Stimulated activated CD4-positive, alpha-beta T cell treated with anti-CD3 and anti-CD28 coated beads, Interleukin-1b, Interleukin-23, amount 100 ng/mL, for 1 hour (primary cell): Measurements from ENCODE around the gene BMPR1A.
"Not testable (repeated sequence)": the region's sequence is repeated elsewhere in the genome, so short reads cannot be mapped to it uniquely, and the experiment has no call there.

ENCODE experiments used
- DNase-seq, 2 donors: peaks; one replicate each; pipeline ENCODE4 v3.0.0-alpha.2; 2020; ENCODE audit warnings: low read depth in 2 of 2

The BMPR1A gene

DNA sequence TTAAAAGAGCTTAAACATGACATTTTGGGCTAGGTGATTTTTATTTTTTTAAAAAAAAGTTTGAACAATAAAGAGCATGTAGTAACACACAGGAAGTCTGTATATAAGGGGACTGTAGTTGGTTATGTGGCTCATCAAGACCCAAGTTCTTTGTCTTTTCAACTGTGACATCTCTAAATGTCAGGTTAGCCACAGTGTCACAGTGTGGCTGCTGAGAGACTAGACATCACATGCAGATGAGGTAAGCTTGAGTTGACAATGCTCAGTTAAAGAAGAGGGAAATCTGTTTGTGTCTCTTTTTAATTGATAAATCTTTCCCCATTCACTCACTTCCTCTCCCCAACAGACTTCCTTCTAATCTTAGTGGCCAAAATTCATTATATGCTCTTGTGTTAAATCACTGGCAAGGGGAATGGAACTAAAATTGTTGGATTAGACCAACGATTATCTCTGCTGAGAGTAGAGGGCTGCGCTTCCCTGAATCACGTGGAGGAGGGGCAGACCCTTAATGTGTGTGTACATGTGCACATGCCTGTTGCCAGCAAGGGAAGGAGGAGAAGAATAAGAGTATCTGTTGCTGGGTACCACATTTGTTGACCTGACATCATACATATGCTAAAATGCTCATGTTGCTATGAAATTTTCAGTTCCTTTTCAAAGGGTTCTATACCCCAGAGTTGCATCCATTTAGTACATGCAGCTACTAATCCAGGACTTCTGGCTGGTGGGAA lies 122.7 kb downstream of the BMPR1A start:
- no peak for DNase-seq

DNA sequence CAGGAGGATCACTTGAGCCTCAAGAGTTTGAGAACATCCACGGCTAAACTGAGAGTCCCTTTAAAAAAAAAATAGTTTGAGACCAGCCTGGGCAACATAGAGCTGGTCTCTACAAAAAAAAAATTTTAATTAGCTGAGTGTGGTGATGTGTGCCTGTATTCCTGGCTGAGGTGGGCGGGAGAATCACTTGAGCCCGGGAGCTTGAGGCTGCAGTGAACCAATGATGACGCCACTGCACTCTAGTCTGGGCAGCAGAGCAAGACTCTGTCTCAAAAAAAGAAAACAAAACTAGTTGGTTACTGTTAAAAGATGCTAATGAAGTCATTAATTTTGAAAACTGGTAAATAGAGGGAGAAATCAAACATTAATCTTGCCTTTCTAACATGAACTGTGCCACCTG lies 124.6 kb downstream of the BMPR1A start:
- DNase-seq = no peak

DNA sequence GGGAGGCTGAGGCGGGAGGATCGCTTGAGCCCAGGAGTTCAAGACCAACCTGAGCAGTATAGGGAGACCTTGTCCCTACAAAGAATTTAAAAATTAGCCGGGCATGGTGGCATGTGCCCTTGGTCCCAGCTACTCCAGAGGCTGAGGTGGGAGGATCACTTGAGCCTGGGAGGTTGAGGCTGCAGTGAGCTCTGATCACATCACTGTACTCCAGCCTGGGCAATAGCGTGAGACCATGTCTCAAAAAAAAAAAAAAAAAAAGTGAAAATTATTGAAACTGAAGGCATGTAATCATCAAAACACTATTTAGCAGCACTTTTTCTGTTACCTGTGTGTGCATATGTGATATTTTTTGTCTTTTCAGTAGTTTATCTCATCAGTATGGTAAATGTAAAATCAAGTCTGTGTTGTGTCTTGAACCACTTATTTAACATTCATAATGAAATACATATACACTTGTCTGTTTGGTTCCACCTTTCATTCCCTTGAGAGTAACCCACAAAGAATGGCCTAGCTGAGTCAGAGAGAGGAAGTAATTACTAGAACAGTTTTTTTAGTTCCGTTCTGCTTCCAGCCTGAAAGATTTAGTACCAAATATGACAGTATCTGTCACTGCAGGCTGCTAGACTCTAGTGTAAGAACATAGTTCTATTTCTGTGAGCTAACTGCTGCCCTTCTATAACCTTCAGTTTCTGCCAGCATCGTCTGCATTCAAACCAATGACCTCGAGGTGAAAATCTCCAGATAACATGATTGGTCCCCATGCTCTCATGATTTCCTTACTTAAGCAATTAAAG lies 132.4 kb downstream of the BMPR1A start:
- DNase-seq = no peak

DNA sequence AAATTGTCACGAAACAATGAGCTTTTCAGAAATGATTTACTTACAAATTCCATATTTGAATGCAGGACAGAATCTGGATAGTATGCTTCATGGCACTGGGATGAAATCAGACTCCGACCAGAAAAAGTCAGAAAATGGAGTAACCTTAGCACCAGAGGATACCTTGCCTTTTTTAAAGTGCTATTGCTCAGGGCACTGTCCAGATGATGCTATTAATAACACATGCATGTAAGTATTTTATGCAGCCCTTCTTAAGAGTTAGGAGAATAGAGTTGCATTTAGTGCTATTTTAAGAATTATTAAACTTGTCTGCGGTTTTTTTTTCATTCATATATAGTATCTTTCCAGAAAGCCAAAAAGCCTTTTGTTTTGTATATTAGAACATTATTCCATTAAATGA lies 133.6 kb downstream of the BMPR1A start:
- DNase-seq = no peak

DNA sequence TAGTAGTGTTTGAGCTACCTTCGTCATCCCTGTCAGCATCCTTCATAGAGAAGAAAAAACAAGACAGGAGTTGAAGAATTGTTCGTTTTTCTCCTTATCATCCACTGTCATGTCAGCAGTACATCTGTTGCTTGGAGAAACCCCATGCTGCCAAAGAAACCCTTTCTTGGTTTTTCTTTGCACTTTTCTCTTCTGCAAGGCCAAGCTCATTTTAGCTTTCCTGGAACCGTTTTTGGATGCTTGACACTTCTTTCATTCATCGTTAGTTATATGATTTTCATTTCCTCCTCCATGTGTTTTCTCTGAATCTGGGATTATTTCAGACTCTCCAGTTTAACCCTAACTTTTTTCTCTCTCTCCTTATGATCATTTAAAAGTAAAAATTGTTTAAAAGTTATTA lies 142.1 kb downstream of the BMPR1A start:
- no peak for DNase-seq

DNA sequence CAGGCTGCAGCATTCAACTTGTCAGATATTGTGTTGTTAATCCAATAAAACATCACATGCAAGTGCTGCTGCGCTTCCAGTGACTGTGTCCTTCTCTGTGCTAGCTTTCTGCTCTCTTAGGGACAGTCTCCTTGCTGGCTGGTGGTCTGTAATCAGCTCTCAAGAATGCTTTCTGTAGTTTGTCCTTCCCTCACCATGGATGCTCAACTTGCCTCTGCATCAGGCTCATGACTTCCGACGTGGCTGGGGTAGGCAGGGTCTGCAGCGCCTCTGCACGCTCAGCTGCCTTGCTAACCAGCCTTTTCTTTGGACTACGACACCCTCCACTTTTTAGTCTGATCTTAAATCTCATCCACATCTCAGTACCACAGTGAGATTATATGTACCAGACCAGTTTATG lies 142.7 kb downstream of the BMPR1A start:
- no peak for DNase-seq

DNA sequence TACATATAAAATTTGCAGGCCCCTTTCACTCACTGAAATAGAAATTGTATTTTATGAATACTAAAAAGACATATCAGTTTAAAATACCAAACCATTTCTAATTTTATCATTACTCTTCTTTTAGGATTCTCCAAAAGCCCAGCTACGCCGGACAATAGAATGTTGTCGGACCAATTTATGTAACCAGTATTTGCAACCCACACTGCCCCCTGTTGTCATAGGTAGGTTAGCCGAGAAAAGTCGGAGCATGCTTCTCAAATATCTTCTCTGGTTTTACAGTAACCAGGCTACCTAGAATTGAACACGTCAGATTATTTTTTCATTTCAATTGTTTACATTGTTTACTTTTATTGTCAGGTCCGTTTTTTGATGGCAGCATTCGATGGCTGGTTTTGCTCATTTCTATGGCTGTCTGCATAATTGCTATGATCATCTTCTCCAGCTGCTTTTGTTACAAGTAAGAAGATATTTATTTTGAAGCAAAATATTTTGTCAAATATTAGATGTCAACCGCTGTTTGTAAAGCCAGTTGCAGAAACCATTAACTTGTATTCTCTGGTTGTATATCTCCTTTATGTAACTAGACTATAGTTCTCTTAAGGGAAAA lies 143.4 kb downstream of the BMPR1A start:
- peak; percentile 7 to 8 for DNase-seq

DNA sequence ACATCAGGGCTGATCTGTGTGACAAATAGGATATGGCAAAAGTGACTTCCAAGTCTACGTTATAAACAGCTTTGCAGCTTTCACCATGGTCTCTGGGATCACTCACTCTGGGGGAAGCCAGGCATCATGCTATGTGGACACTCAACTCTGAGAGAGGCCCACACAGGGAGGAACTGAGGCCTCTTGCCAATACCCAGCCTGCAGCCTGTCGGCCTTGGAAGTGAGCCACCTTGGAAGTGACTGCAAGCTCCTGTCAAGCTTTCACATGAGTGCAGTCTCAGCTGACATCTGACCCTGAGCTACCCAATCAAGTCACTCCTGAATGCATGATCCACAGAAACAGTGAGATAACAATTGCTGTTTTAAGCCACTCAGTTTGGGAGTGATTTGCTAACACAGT lies 144.5 kb downstream of the BMPR1A start:
- no peak for DNase-seq

DNA sequence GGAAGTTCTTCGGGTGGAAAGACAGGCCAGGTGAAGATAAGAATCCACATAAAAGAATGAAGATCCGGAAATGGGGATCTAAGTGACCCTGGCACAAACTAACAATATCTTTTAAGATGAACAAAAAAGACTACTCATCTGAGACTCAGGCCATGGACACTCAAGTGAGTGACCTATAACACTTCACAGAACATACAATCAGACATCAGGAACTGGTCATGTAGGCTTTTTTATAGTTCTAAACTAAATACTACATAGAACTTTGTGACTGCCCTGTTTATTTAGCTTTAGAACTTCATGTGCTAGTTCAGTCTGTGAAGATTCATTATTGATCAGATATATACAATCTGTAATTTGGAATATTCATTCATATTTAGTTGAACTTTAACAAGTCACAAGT lies 148.2 kb downstream of the BMPR1A start:
- DNase-seq = no peak

DNA sequence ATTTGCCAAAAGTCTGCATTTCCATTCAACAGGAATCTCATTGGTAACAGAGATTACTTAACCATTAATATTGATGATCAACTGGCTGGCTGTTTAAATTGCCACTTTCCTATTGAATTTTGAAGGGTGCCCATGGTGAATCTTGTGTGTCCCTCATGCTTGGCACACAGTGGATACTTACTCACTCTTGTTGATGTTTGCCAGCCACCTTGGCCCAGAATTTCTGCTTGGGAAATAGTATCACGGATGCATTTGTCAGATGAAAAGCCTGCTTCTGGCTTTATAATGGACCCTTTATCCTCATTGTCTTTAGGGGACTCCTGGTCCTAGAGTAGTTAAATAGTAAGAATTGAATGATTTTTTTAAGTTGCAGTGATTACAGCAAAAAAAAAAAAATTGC lies 149.0 kb downstream of the BMPR1A start:
- no peak for DNase-seq

DNA sequence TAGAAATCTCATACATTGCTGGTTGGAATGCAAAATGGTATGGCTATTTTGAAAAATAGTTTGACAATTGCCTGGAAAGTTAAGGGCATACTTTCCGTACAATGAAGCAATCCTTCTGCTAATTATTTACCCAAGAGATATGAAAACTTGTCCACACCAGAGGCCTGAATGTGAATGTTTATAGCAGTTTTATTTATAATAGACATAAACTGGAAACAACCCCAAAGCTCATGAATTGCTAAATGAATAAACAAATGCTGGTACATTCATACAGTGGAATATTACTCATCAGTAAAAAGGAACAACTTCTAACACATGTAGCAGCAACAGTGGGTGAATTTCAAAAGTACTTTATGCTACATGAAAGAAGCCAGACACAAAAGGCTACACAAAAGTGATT lies 158.3 kb downstream of the BMPR1A start:
- no peak for DNase-seq

DNA sequence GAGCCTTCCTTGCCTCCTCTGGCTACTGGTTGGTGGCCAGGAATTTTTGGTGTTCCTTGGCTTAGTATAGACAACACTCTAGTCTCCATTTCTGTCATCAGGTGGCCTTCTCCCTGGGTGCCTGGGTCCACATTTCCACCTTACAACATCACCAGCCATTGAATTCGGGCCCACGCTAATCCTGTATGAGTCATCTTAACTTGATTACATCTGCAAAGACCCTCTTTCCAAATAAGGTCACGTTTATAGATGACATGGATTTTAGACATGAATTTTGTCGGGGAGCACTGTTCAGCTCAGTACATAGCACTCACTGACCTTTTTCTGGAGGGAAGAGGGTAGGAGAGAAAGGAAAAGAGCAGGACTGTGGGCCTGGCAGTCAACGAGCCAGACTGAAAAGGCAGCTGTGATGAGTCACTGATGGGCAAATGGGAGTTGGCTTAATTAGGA lies 161.6 kb downstream of the BMPR1A start:
- DNase-seq = no peak

DNA sequence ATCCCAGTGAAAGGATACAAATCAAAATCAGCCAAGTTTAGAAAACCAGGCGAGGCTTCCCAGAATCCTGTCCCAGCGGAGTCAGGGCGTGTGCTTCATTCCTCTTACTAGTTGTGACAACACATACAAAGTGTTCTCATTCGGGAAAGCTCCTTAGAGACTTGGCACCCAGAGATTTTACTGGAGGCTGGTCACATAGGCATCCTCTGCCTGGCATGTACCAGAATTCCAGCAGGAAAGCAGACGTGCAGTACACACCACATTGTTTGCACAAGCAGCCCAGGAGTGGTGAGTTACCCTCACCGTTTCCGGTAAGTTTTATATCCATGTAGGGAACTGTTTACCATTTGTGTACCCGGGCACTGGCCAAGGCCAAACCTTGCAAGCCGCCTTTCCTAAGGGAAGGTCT lies 166.1 kb downstream of the BMPR1A start:
- no peak for DNase-seq

DNA sequence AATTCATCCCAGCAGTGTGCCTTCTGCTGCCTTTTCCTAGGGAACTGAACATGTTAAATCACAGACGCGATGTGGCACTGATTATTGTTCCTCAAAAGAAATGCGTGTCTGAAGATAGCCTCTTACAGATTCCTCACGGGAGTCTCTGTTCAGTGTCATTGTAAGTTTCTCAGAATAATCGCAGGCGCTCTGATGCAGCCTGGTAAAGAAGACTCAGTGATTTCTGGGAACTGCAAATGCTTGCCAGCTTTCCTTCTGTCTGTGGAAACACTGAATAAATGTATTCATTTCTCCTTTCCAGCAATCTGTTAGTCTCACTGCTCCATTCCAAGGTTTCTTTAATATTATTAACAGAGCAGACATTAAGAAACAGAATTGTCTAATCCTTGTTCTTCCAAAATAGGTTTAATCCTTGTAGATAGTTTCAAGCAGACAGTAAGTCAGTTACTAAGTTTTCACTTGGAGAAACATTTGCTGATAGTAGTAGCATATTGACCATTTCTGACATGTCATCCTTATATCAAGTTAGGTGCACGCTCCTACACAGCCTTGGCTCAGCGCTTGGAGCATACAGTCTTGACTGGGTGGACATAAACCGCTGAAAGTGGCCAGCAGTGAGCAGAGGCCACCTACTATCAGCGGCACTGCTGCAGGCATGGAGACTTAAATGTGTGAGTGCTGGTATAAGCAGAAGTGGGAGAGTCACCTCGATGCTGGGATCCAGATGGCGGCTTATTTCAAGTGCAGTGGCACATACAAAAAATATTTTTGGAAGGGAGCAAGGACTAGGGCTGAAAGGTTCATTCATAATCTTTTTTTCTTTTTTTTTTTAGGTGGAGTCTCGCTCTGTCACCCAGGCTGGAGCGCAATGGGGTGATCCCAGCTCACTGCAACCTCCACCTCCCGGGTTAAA lies 173.3 kb downstream of the BMPR1A start:
- DNase-seq = no peak

DNA sequence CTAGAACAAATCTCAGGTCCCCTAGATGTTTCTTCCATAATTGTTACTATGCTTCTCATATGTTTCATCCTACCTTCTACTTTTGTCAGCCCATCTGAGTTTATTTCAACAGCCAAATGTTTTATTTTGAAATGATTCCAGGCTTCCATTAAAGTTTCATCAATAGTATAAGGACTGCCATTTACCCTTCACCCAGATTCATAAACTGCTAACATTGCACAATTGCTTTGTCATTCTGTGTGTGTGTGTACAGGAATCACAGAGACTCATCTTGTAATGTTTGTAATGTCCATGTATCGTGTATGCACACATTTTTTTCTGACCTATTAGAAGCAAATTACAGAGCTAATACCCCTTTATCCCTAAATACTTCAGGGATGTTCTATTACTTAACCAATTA lies 175.5 kb downstream of the BMPR1A start:
- DNase-seq = no peak

DNA sequence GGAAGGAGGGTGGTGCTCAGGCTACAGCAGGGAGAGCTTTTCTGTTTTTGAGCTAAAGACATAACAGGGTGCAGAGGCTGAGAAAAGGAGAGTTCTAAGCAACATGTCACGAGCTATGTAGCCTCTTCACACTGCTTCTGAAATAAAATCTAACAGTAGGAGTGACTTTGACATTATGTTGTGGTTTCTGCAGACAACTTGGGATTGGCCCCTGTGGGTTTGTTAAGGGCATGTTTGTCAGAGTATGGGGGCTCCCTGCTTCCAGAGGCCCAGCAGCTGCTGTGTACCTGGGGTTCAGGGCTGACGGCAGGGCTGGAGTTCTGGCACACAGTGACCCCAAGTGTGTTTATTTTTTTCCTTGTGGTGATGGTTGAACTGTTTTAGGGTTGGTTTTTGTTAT lies 176.3 kb downstream of the BMPR1A start:
- no peak for DNase-seq

DNA sequence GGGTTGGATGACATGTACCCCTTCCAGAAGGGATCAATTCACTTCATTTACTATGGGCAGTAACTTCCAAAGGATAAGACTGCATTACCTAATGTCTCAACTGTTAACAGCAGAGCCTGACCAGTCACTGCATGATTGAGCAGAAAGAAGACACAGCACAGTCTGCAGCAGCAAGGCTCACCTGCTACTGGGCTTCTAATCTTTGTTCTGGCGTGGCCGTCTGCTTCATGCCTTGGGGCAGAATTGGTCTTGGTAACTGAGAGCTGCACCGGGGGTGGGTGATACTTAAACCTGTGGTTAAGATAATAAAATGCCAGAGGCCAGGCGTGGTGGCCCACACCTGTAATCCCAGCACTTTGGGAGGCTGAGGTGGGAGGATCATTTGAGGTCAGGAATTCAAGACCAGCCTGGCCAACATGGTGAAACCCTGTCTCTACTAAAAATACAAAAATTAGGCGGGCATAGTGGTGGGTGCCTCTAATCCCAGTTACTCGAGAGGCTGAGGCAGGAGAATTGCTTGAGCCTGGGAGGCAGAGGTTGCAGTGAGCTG lies 177.8 kb downstream of the BMPR1A start:
- DNase-seq = not testable (repeated sequence)

DNA sequence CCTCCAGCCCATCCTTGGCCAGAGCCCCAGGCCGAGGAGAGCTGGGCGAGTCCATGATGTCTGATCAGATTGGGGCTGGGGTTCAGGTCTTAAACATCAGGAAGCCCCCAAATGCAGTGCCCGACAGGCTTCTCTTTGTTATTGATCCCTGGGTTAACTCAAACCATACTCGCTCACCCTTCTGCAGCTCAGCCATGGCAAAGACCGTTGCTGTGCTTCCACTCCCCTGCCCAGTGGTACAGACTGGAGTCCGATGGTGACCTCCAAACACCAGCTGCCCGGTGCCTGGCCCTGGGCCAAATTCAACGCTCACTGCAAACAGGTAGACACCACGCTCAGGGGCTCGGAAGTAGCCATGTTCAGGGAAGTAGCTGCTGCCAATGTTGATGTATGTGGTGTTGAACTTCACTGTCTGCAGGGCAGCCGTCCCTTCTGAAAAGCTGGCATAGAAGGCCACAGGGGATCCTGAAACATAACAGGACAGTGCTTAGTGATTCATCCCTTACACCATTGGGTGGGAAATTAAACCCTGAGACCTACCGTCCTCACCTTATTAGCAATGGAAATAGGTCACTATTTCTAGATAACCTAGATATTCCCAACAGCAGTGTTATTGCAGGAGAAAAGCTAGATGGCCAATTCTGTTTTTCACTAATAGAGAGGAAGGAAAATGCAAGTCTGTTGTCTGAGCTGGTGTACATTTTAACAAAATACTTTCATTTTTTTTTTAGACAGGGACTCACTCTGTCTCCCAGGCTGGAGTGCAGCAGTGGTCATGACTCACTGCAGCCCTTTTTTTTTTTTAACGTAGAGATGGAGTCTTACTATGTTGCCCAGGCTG lies 180.5 kb downstream of the BMPR1A start:
- DNase-seq = no peak

DNA sequence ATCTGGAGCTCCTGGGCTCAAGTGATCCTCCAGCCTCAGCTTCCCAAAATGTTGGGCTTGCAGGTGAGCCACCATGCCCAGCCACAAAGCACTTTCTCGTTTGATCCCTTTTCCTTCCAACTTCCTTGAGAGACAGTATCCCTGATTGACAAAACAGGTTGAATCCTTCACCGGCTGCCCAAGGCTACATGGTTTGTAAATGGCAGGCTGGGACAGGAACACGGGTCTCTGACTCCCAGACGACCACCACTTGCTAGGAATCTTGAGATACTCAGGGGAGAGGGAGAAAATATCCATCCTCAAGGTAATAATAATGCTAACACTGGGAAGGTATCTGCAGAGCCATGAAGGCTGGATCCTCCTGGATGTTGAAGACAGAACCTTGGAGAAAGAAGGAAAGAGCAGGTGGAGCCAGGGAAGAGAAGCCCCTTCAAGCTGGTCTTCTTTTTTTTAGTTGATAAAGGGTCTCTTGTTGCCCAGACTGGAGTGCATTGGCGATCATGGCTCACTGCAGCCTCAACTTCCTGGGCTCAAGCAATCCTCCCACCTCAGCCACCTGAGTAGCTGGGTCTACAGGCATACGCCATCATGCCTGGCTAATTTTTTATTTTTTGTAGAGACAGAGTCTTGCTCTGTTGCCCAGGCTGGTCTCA lies 181.2 kb downstream of the BMPR1A start:
- DNase-seq = no peak

DNA sequence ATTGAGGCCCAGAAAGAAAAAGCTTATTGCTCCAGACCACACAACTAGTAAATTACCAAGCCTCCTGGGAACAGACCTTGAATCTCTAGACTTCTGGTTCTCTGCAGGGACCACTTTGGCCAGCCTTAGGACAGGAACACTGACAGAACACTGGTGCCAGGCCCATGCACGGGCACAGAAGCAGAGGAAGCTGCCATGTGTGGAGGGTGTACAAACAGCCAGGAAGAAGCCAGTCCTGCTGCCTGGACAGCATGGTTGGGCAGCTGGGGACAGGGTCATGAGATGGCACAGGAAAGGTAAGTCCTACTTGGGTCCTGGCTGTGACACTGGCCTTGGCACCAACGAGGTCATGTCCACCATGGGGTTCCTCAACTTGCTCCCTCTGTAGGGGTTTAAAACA lies 181.8 kb downstream of the BMPR1A start:
- DNase-seq = no peak
